ENCODE measurements around the gene SOWAHB. TPM values are rescaled to one million over a fixed set of nuclear protein-coding genes. Genes with fewer than 3 reads are reported as not detected.

Gene SOWAHB
- polyA plus RNA-seq, 1 of the 3 experiments (the other 2 are of a cell fraction), result 0.05 TPM

DNA sequence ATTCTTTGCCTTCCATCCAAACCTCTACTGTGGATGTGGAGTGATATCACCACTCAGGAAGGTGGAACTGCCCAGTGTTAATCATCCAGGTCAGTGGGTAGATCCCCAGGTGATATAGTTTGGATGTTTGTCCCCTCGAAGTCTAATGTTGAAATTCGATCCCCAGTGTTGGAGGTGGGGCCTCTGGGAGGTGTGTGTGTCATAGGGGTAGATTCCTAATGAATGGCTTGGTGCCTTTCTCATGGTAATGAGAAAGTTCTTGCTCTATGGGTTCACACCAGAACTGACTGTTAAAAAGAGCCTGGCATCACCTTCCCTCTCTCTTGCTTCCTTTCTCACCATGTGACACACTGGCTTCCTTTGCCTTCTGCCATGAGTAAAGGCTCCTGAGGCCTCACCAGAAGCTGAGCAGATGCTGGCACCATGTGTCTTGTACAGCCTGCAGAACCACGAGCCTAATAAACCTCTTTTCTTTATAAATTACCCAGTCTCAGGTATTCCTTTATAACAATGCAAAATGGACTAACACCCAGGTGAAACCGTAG, 6.8 kb upstream of the SOWAHB start (continued):
- TF ChIP-seq RAD21 (IDR thresholded peaks at IDR 0.05; ENCODE audit: low read length), result no peak

DNA sequence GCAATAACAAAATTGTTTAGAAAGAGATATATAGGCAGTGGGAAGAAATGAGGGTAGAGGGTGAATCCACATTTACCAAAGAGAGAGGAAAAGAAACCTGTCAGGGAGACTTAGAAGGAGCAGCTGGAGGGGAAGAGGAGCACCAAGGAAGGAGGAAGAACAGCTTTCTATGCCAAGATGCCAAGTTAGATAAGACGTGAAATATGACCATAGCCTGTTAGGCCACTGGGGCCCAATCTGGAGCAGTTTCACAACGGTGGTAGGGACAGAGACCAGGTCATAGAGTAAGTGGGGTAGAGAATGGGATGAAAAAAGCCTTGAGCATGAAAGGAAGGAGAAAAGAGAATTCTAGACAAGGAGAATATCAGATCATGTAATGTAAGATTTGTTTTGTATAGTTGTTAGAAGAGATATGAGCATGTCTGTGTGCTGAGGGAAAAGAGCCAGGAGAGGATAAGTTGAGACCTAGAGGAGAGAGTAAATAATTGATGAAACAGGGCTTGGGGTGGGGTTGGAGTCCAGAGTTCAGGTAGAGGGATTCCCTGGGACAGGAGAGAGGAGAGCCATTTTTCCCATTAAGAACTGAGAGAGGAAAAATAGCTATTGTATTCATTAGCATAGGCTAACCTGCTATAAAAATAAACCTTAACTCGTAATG, 4.4 kb upstream of the SOWAHB start:
- WGBS (ENCODE audit: low lambda C conversion rate), result 27% methylated on average over 3 of the region's 3 CpGs
- CTCF ChIA-PET, result interaction anchor here (1.2 kb wide), 1 partner anchor 11 kb away, joined by 3 read pairs; no protein-coding TSS in a partner anchor
- no peak for TF ChIP-seq RCOR1 (IDR thresholded peaks at IDR 0.05; ENCODE audit: low read length)
- TF ChIP-seq MEF2A (IDR thresholded peaks at IDR 0.05; ENCODE audit: borderline replicate concordance, low read depth), result no peak
- TF ChIP-seq, protein P1, sequence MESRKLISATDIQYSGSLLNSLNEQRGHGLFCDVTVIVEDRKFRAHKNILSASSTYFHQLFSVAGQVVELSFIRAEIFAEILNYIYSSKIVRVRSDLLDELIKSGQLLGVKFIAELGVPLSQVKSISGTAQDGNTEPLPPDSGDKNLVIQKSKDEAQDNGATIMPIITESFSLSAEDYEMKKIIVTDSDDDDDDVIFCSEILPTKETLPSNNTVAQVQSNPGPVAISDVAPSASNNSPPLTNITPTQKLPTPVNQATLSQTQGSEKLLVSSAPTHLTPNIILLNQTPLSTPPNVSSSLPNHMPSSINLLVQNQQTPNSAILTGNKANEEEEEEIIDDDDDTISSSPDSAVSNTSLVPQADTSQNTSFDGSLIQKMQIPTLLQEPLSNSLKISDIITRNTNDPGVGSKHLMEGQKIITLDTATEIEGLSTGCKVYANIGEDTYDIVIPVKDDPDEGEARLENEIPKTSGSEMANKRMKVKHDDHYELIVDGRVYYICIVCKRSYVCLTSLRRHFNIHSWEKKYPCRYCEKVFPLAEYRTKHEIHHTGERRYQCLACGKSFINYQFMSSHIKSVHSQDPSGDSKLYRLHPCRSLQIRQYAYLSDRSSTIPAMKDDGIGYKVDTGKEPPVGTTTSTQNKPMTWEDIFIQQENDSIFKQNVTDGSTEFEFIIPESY (IDR thresholded peaks at IDR 0.05; ENCODE audit: borderline replicate concordance, low read depth), result no peak
- Histone ChIP-seq H3K36me3 (replicated peaks in 1 of 2; ENCODE audit: control insufficient read depth in 1 of 2, insufficient read depth in 2 of 2, low read length in 1 of 2) (no peaks in the 10 kb centered on the region), H3F3A (replicated peaks; ENCODE audit: insufficient read depth) (no peaks in the 10 kb centered on the region), H3K9ac (no peak overlapping the region), H2AFZ (ENCODE audit: low read depth) (no peak overlapping the region), H3K79me2 (ENCODE audit: insufficient read depth) (no peaks in the 10 kb centered on the region), H3K4me1 (ENCODE audit: control insufficient read depth in 1 of 2, insufficient read depth in 2 of 2, low read depth in 1 of 2, low read length in 1 of 2) (peaks cover 0 to 5% of the 10 kb centered on the region in 2 experiments; a peak in 1 of 4 replicates), H3K27ac (ENCODE audit: low read depth in 2 of 2, low read length in 1 of 2) (no peak overlapping the region), H3K9me3 (no peaks in the 10 kb centered on the region), H3K9me2 (no peaks in the 10 kb centered on the region), H4K20me1 (ENCODE audit: insufficient read depth) (no peaks in the 10 kb centered on the region), H3K4me2 (no peak overlapping the region), H3K27me3 (ENCODE audit: insufficient read depth) (peaks cover 9% of the 10 kb centered on the region; the same call in 1 of the 2 replicates), H3K4me3 (ENCODE audit: low read depth in 2 of 2, low read length in 1 of 2) (no peak overlapping the region)
- DNase-seq, result no peak
- POLR2A ChIA-PET, result no interaction called here

GRCh38 chr4:76898949-76899645, 1.2 kb upstream of the SOWAHB start:
- POLR2A ChIA-PET, result no interaction called here
- CTCF ChIA-PET, result interaction anchor here (0.6 to 1.4 kb wide), 2 partner anchors 146 to 1027 kb away, joined by 3 to 4 read pairs; no protein-coding TSS in a partner anchor
- Histone ChIP-seq H2AFZ (ENCODE audit: low read depth) (no peak overlapping the region), H3K79me2 (ENCODE audit: insufficient read depth) (no peaks in the 10 kb centered on the region), H4K20me1 (ENCODE audit: insufficient read depth) (no peaks in the 10 kb centered on the region), H3K4me3 (ENCODE audit: low read depth in 2 of 2, low read length in 1 of 2) (no peak overlapping the region), H3K9ac (no peak overlapping the region), H3K9me3 (no peaks in the 10 kb centered on the region), H3K4me2 (no peak overlapping the region), H3K27ac (ENCODE audit: low read depth in 2 of 2, low read length in 1 of 2) (no peak overlapping the region), H3K27me3 (ENCODE audit: insufficient read depth) (peaks cover 28% of the 10 kb centered on the region), H3K36me3 (replicated peaks in 1 of 2; ENCODE audit: control insufficient read depth in 1 of 2, insufficient read depth in 2 of 2, low read length in 1 of 2) (no peaks in the 10 kb centered on the region), H3K4me1 (ENCODE audit: control insufficient read depth in 1 of 2, insufficient read depth in 2 of 2, low read depth in 1 of 2, low read length in 1 of 2) (peaks cover 0 to 12% of the 10 kb centered on the region in 2 experiments; a peak in 1 of 4 replicates), H3F3A (replicated peaks; ENCODE audit: insufficient read depth) (no peaks in the 10 kb centered on the region), H3K9me2 (no peaks in the 10 kb centered on the region)
- 80% methylated on average over 4 of the region's 4 CpGs for WGBS (ENCODE audit: low lambda C conversion rate)
- TF ChIP-seq POLR2AphosphoS5 (IDR thresholded peaks at IDR 0.05; ENCODE audit: low read depth, low read length), result no peak
- TF ChIP-seq, protein P2, sequence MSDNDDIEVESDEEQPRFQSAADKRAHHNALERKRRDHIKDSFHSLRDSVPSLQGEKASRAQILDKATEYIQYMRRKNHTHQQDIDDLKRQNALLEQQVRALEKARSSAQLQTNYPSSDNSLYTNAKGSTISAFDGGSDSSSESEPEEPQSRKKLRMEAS (IDR thresholded peaks at IDR 0.05; ENCODE audit: low read depth), result no peak
- TF ChIP-seq FOXJ3 (CRISPR knock-in tag; IDR thresholded peaks at IDR 0.05), result no peak
- no peak for TF ChIP-seq RAD21 (IDR thresholded peaks at IDR 0.05; ENCODE audit: low read length)
- TF ChIP-seq FOSL2 (IDR thresholded peaks at IDR 0.05; ENCODE audit: borderline replicate concordance, low read depth), result no peak
- no peak for TF ChIP-seq REST (IDR thresholded peaks at IDR 0.05; ENCODE audit: low read depth, low read length)
- no peak for TF ChIP-seq RXRA (IDR thresholded peaks at IDR 0.05; ENCODE audit: borderline replicate concordance, low read depth)
- no peak for TF ChIP-seq FOXM1 (IDR thresholded peaks at IDR 0.05; ENCODE audit: low read depth)
- DNase-seq, result no peak

All from SK-N-SH (cell line).